Measurements from ENCODE around the gene FCF1. TPM values are rescaled to one million over a fixed set of nuclear protein-coding genes. Genes with fewer than 3 reads are reported as not detected.

FCF1 gene
- total and polyA plus RNA-seq, 2 of the 4 experiments (the other 2 are of a cell fraction): 37.1 to 45.5 TPM

- no CpG with 5 or more reads among the region's 2 CpGs for WGBS, 2 experiments (ENCODE audit: extremely low coverage in 2 of 2, insufficient read length in 1 of 2)
- no peak overlapping the region for H2BK20ac ChIP-seq (ENCODE audit: low read depth, low read length)
- peaks cover 2% of the 10 kb centered on the region; the same call in 1 of the 2 replicates for H3K9me1 ChIP-seq (ENCODE audit: insufficient read depth, low read length)
- H3K23ac ChIP-seq (ENCODE audit: low read depth, low read length): no peak overlapping the region
- ChIA-PET CTCF (no interaction called here), POLR2A (ENCODE audit: unreplicated experiment) (no interaction called here)
- dilution Hi-C loops (cut with HindIII; ENCODE audit: low sequenced_read_pairs, unreplicated experiment): no loop called here
- in situ Hi-C loops (cut with MboI; ENCODE audit: low sequenced_read_pairs): no loop called here
- H2AK5ac ChIP-seq (ENCODE audit: low read depth, low read length): no peak overlapping the region
- H2BK120ac ChIP-seq (ENCODE audit: low read depth, low read length): no peak overlapping the region
- no peak overlapping the region for H4K8ac ChIP-seq (ENCODE audit: low read depth in 2 of 2, low read length in 2 of 2)
- H3K18ac ChIP-seq (ENCODE audit: low read depth, low read length): no peak overlapping the region
- H4K91ac ChIP-seq (ENCODE audit: insufficient read depth, low read depth, low read length): no peak overlapping the region
- H2BK5ac ChIP-seq (ENCODE audit: low read depth, low read length, poor library complexity, severe bottlenecking): no peak overlapping the region
- no peak overlapping the region for H2AK9ac ChIP-seq (replicated peaks; ENCODE audit: low read depth, low read length, poor library complexity)
- H2AFZ ChIP-seq (replicated peaks; ENCODE audit: low read length, poor library complexity): no peak overlapping the region
- no peaks in the 10 kb centered on the region for H3K27me3 ChIP-seq (ENCODE audit: control insufficient read depth, insufficient read depth, low read length)
- no peak overlapping the region for H3K9ac ChIP-seq (ENCODE audit: low read depth, low read length)
- peaks cover 37 to 42% of the 10 kb centered on the region in 2 experiments for H3K79me1 ChIP-seq (ENCODE audit: low read depth in 1 of 2, low read length in 2 of 2)
- peak; percentile 57 for TF ChIP-seq MAFK (IDR thresholded peaks at IDR 0.05; ENCODE audit: low read depth, low read length)
- no peak for TF ChIP-seq CEBPB (IDR thresholded peaks at IDR 0.05; ENCODE audit: low read depth, low read length)
- TF ChIP-seq CHD1 (IDR thresholded peaks at IDR 0.05; ENCODE audit: low read depth, low read length): no peak
- H3K4me3 ChIP-seq (ENCODE audit: insufficient read depth, low read depth, low read length): no peak overlapping the region
- peaks cover 2% of the 10 kb centered on the region; the same call in 1 of the 2 replicates for H3K9me3 ChIP-seq (ENCODE audit: control insufficient read depth, insufficient read depth, low read length)
- H4K20me1 ChIP-seq (ENCODE audit: insufficient read depth, low read length): peaks cover 8% of the 10 kb centered on the region
- H4K5ac ChIP-seq (ENCODE audit: low read depth, low read length): no peak overlapping the region
- intact Hi-C loops (cut with micrococcal nuclease): no loop called here
- no peak overlapping the region for H2BK15ac ChIP-seq (ENCODE audit: low read depth, low read length)
- H3K56ac ChIP-seq (ENCODE audit: extremely low read depth, insufficient read depth, low read length): no peak overlapping the region
- H3K14ac ChIP-seq (replicated peaks; ENCODE audit: low read depth, low read length): no peak overlapping the region; the same call in 1 of the 2 replicates
- H3K27ac ChIP-seq (ENCODE audit: insufficient read depth, low read length): no peak overlapping the region
- H3K4me2 ChIP-seq (ENCODE audit: low read depth, low read length): no peak overlapping the region
- DNase-seq (no peak), ATAC-seq (ENCODE audit: low read depth) (no peak)
- H3K4ac ChIP-seq (ENCODE audit: low read depth, low read length): no peak overlapping the region
- peaks cover 17% of the 10 kb centered on the region for H3K36me3 ChIP-seq (ENCODE audit: control insufficient read depth, insufficient read depth, low read length)
- no TSS peak for BruUV-seq (replicated peaks)
- peaks cover 2% of the 10 kb centered on the region; the same call in 1 of the 2 replicates for H3K4me1 ChIP-seq (ENCODE audit: control insufficient read depth, insufficient read depth, low read length)
These were observed 73.9 kb downstream of the FCF1 start for GRCh38 chr14:74786796-74787315.

Small RNAs within 50 kb of the gene (microRNA-seq; reads per million reads assigned to microRNA genes)
- not detected for gene RF00409 (ENCODE audit: insufficient read depth, insufficient read length)

Small RNAs within 50 kb of the gene (small RNA-seq; reads per million reads assigned to genes)
- 0 reads per million in 5 experiments for gene RF00409

Other genes starting within 250 kb of the FCF1 start
- gene NPC2, start 219.8 kb upstream of the FCF1 start, total RNA-seq (2012; rRNA removed): 123 and 210 TPM in 2 replicates
- 272 and 273 TPM in 2 replicates for gene NPC2, start 219.8 kb upstream of the FCF1 start, polyA plus RNA-seq (2012; rRNA removed)
- 5.4 and 9.2 TPM in 2 replicates for gene ISCA2, start 219.4 kb upstream of the FCF1 start, total RNA-seq (2012; rRNA removed)
- gene ISCA2, start 219.4 kb upstream of the FCF1 start, polyA plus RNA-seq (2012; rRNA removed): 25.7 and 25.8 TPM in 2 replicates
- 23.8 and 26.7 TPM in 2 replicates for gene LTBP2, start 100.9 kb upstream of the FCF1 start, total RNA-seq (2012; rRNA removed)
- 79.3 and 81.8 TPM in 2 replicates for gene LTBP2, start 100.9 kb upstream of the FCF1 start, polyA plus RNA-seq (2012; rRNA removed)
- gene AREL1, start 64 bp upstream of the FCF1 start, total RNA-seq (2012; rRNA removed): 38.3 and 39.3 TPM in 2 replicates
- 30.0 and 34.4 TPM in 2 replicates for gene AREL1, start 64 bp upstream of the FCF1 start, polyA plus RNA-seq (2012; rRNA removed)
- gene YLPM1, start 50.2 kb downstream of the FCF1 start, total RNA-seq (2012; rRNA removed): 8.2 and 16.4 TPM in 2 replicates
- gene YLPM1, start 50.2 kb downstream of the FCF1 start, polyA plus RNA-seq (2012; rRNA removed): 14.5 and 19.7 TPM in 2 replicates
- not detected in 2 replicates for gene PROX2, start 163.0 kb downstream of the FCF1 start, total RNA-seq (2012; rRNA removed)
- gene PROX2, start 163.0 kb downstream of the FCF1 start, polyA plus RNA-seq (2012; rRNA removed): not detected in 2 replicates
- gene DLST, start 168.8 kb downstream of the FCF1 start, total RNA-seq (2012; rRNA removed): 58.6 and 63.0 TPM in 2 replicates
- 119 and 132 TPM in 2 replicates for gene DLST, start 168.8 kb downstream of the FCF1 start, polyA plus RNA-seq (2012; rRNA removed)
- 0.72 and 1.1 TPM in 2 replicates for gene RPS6KL1, start 210.1 kb downstream of the FCF1 start, total RNA-seq (2012; rRNA removed)
- 1.2 and 1.7 TPM in 2 replicates for gene RPS6KL1, start 210.1 kb downstream of the FCF1 start, polyA plus RNA-seq (2012; rRNA removed)
- 0.28 and 0.36 TPM in 2 replicates for gene PGF, start 242.5 kb downstream of the FCF1 start, total RNA-seq (2012; rRNA removed)
- 0.39 and 0.42 TPM in 2 replicates for gene PGF, start 242.5 kb downstream of the FCF1 start, polyA plus RNA-seq (2012; rRNA removed)